Upper lobe of left lung (tissue), 4 donors: ENCODE results near the gene EML5.

Experiments
- EP300 ChIP-seq, 4 donors: sonication (generic); formaldehyde crosslinking; IDR thresholded peaks; one replicate each; pipeline ENCODE4 v1.5.1; 2017; ENCODE audit warnings: antibody characterized with exemption in 4 of 4, control low read depth in 2 of 4
- POLR2A ChIP-seq, 4 donors: fragments of 450-650 bp; IDR thresholded peaks; one replicate each; pipeline ENCODE4 v1.5.1; 2016 to 2017; ENCODE audit warnings: antibody characterized with exemption in 4 of 4, mild to moderate bottlenecking in 2 of 4
- TF ChIP-seq, protein P1 (sequence below), 6 experiments: fragments of 450-650 bp in 4 of 6; fragments of 200-600 bp in 2 of 6; sonication (generic) in 2 of 6; IDR thresholded peaks; one replicate each; pipeline ENCODE4 v1.5.1; 2016 to 2019; ENCODE audit warnings: antibody characterized with exemption in 6 of 6

DNA sequence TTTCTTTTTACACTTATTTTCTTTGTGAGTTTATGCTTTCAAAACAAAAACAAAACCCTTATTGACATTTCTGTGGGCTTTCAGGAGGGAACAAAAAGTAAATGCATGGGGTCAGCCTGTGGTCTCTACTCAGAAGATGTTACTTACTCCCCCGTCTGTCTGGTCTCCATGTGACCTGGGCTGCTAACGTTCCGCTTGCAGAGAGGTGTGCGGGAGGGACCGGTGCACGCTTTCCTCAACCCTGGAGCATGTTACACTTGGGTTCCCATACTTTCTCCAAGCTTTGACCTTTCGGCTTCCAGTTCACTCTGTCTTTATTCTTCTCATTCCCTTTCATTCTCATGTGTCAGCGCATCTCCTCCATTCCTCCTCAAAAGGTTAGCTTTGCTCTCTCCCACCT is 193.4 kb downstream of the EML5 start:
- TF ChIP-seq, protein P1, sequence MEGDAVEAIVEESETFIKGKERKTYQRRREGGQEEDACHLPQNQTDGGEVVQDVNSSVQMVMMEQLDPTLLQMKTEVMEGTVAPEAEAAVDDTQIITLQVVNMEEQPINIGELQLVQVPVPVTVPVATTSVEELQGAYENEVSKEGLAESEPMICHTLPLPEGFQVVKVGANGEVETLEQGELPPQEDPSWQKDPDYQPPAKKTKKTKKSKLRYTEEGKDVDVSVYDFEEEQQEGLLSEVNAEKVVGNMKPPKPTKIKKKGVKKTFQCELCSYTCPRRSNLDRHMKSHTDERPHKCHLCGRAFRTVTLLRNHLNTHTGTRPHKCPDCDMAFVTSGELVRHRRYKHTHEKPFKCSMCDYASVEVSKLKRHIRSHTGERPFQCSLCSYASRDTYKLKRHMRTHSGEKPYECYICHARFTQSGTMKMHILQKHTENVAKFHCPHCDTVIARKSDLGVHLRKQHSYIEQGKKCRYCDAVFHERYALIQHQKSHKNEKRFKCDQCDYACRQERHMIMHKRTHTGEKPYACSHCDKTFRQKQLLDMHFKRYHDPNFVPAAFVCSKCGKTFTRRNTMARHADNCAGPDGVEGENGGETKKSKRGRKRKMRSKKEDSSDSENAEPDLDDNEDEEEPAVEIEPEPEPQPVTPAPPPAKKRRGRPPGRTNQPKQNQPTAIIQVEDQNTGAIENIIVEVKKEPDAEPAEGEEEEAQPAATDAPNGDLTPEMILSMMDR (IDR thresholded peaks at IDR 0.05): no peak
- no peak for TF ChIP-seq EP300 (IDR thresholded peaks at IDR 0.05)
- no peak for TF ChIP-seq POLR2A (IDR thresholded peaks at IDR 0.05)
